WTC11 (cell line): Measurements from ENCODE around the gene IRAK4. TPM values are rescaled to one million over a fixed set of nuclear protein-coding genes. Genes with fewer than 3 reads are reported as not detected.

Source experiments
- ATAC-seq: fragments of 200-7000 bp; cut with Tn5 transposase; 2 replicates; pipeline ENCODE4 v1.10.0; 2021; ENCODE audit warnings: mild to moderate bottlenecking, moderate library complexity
- CTCF ChIA-PET: fragments of 300-600 bp; sonication (Branson Sonifier 250); formaldehyde crosslinking; loops from one replicate; lab custom pipeline; 2021; ENCODE audit warnings: antibody characterized with exemption; lab: Charles Lee
- POLR2A ChIA-PET: fragments of 350-600 bp; sonication (Branson Sonifier 250); formaldehyde crosslinking; loops from one replicate; lab custom pipeline; 2021; ENCODE audit warnings: antibody characterized with exemption; lab: Charles Lee
- DNase-seq: peaks from one replicate; pipeline ENCODE4 v3.0.0; 2021; ENCODE audit warnings: low spot score
- H3K27ac Mint-ChIP-seq: 2 replicates; pipeline ENCODE4 v1.8.0; 2021; ENCODE audit warnings: mixed read lengths
- H3K27me3 Mint-ChIP-seq: 2 replicates; pipeline ENCODE4 v1.8.0; 2021; ENCODE audit warnings: low read depth, mild to moderate bottlenecking, moderate library complexity, mixed read lengths
- H3K36me3 Mint-ChIP-seq: 2 replicates; pipeline ENCODE4 v1.8.0; 2021; ENCODE audit warnings: mixed read lengths
- H3K4me1 Mint-ChIP-seq: 2 replicates; pipeline ENCODE4 v1.8.0; 2022; ENCODE audit warnings: mixed read lengths
- H3K4me3 Mint-ChIP-seq: 2 replicates; pipeline ENCODE4 v1.8.0; 2021; ENCODE audit warnings: mild to moderate bottlenecking, moderate library complexity, mixed read lengths
- H3K9me3 Mint-ChIP-seq: 2 replicates; pipeline ENCODE4 v1.8.0; 2021; ENCODE audit warnings: mixed read lengths
- ATF1 ChIP-seq: sonication (generic); formaldehyde crosslinking; IDR thresholded peaks from 2 replicates; pipeline ENCODE4 v1.8.1; 2023; ENCODE audit warnings: mild to moderate bottlenecking, moderate library complexity, missing genetic modification reagents
- CBFB ChIP-seq: sonication (generic); formaldehyde crosslinking; IDR thresholded peaks from 2 replicates; pipeline ENCODE4 v1.8.1; 2022; ENCODE audit warnings: mild to moderate bottlenecking, low read depth, missing genetic modification reagents
- CREM ChIP-seq: sonication (generic); formaldehyde crosslinking; IDR thresholded peaks from 2 replicates; pipeline ENCODE4 v1.8.1; 2022; ENCODE audit warnings: mild to moderate bottlenecking, missing genetic modification reagents, moderate library complexity
- FOXP4 ChIP-seq: sonication (generic); formaldehyde crosslinking; IDR thresholded peaks from 2 replicates; pipeline ENCODE4 v1.8.0; 2022; ENCODE audit warnings: mild to moderate bottlenecking, missing genetic modification reagents
- HMGA2 ChIP-seq: fragments of 250-450 bp; sonication (Bioruptor Pico); IDR thresholded peaks from 2 replicates; pipeline ENCODE4 v1.4.0; 2021; ENCODE audit warnings: mild to moderate bottlenecking, moderate library complexity
- JUN ChIP-seq: sonication (generic); formaldehyde crosslinking; IDR thresholded peaks from 2 replicates; pipeline ENCODE4 v1.8.0; 2023; ENCODE audit warnings: mild to moderate bottlenecking, missing genetic modification reagents
- OVOL2 ChIP-seq: fragments of 250-450 bp; sonication (Bioruptor Pico); IDR thresholded peaks from 2 replicates; pipeline ENCODE4 v1.9.0; 2021; ENCODE audit warnings: mild to moderate bottlenecking, borderline replicate concordance
- RORB ChIP-seq: fragments of 250-450 bp; sonication (Bioruptor Pico); IDR thresholded peaks from 2 replicates; pipeline ENCODE4 v1.9.0; 2021; ENCODE audit warnings: mild to moderate bottlenecking
- SMAD3 ChIP-seq: sonication (generic); formaldehyde crosslinking; IDR thresholded peaks from 2 replicates; pipeline ENCODE4 v1.8.0; 2022; ENCODE audit warnings: missing genetic modification reagents, mild to moderate bottlenecking, borderline replicate concordance
- SOX15 ChIP-seq: fragments of 250-450 bp; sonication (Bioruptor Pico); IDR thresholded peaks from 2 replicates; pipeline ENCODE4 v1.9.0; 2021; ENCODE audit warnings: mild to moderate bottlenecking
- TEAD4 ChIP-seq: sonication (generic); formaldehyde crosslinking; IDR thresholded peaks from 2 replicates; pipeline ENCODE4 v1.8.0; 2022; ENCODE audit warnings: mild to moderate bottlenecking, missing genetic modification reagents
- ZBTB21 ChIP-seq: sonication (generic); formaldehyde crosslinking; IDR thresholded peaks from 2 replicates; pipeline ENCODE4 v1.8.1; 2023; ENCODE audit warnings: mild to moderate bottlenecking, missing genetic modification reagents, borderline replicate concordance
- ZNF121 ChIP-seq: sonication (generic); formaldehyde crosslinking; IDR thresholded peaks from 2 replicates; pipeline ENCODE4 v1.8.0; 2023; ENCODE audit warnings: missing genetic modification reagents
- ZNF281 ChIP-seq: sonication (generic); formaldehyde crosslinking; IDR thresholded peaks from 2 replicates; pipeline ENCODE4 v1.8.0; 2023; ENCODE audit warnings: mild to moderate bottlenecking, missing genetic modification reagents
- ZNF396 ChIP-seq: fragments of 250-450 bp; sonication (Bioruptor Pico); IDR thresholded peaks from 2 replicates; pipeline ENCODE4 v1.8.0; 2021; ENCODE audit warnings: mild to moderate bottlenecking, moderate library complexity, borderline replicate concordance
- total RNA-seq: library from RNA; stranded (reverse); gene quantifications from 3 replicates; pipeline ENCODE4 v1.2.3, GENCODE V29; 2021
- TF ChIP-seq, protein P1 (sequence below): sonication (generic); formaldehyde crosslinking; IDR thresholded peaks from 2 replicates; pipeline ENCODE4 v1.8.0; 2022; ENCODE audit warnings: mild to moderate bottlenecking, missing genetic modification reagents
- TF ChIP-seq, protein P2 (sequence below): sonication (generic); formaldehyde crosslinking; IDR thresholded peaks from 2 replicates; pipeline ENCODE4 v1.8.1; 2023; ENCODE audit warnings: mild to moderate bottlenecking, missing genetic modification reagents
- TF ChIP-seq, protein P3 (sequence below): fragments of 250-450 bp; sonication (Bioruptor Pico); IDR thresholded peaks from 2 replicates; pipeline ENCODE4 v1.9.0; 2021; ENCODE audit warnings: mild to moderate bottlenecking, borderline replicate concordance
- TF ChIP-seq, protein P4 (sequence below): sonication (generic); formaldehyde crosslinking; IDR thresholded peaks from 2 replicates; pipeline ENCODE4 v1.8.1; 2023; ENCODE audit warnings: mild to moderate bottlenecking, missing genetic modification reagents, borderline replicate concordance
- TF ChIP-seq, protein P5 (sequence below): sonication (generic); formaldehyde crosslinking; IDR thresholded peaks from 2 replicates; pipeline ENCODE4 v1.8.1; 2022; ENCODE audit warnings: mild to moderate bottlenecking, moderate library complexity, missing genetic modification reagents

IRAK4 gene
- total RNA-seq, 1 experiment from 2014 or later: 6.5 TPM

DNA sequence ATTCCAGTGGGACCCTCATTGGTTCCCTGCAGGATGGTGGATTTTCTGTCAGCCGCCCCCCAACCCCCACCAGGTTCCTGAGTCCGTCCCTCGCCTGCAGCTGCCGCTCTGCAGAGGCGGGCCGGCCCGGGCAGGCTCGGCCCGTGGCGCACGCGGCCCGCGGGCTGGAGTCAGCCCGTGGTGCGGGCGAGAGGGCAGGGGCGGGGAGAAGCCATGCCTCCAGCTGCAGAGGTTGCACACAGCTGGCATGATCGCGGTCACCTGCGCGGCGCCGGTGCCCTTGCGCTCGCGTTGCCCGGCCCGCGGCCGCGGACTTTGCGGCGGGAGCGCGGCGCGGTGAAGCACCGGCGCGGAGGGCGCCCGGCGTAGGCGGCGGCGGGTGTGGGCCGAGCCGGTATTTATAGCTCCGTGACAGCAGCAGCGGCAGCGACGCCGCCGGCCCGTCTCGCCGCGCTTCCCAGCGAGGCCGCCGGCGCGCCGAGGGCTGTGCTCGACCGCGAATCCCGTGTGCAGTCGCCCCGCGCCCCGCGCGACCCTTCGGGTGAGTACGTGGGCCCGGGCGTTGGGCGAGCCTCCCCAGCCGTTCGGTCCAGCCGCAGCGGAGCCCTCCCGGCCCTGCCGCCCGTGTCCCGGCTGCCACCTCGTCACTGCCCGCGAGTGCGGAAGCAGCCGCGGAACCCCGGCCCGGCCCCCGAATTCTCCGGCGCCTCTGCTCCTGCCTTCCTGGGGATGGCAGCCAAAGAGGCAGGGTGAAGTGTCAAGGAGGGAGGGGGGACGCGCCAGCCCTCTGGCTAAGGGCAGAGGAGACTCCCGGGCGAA is 77.1 kb downstream of the IRAK4 start, which contains the start of gene TMEM117:
Gene TMEM117, plus strand, starts transcription at position 426 of the 819 bp plus-strand sequence.
- CTCF ChIA-PET: interaction anchor here (0.6 kb wide), 1 partner anchor 49 kb away, joined by 5 read pairs; no protein-coding TSS in a partner anchor
- no peak for TF ChIP-seq CBFB (CRISPR knock-in tag)
- no peak for TF ChIP-seq OVOL2 (CRISPR knock-in tag)
- no peak for TF ChIP-seq ZNF396 (CRISPR knock-in tag)
- TF ChIP-seq, protein P1, sequence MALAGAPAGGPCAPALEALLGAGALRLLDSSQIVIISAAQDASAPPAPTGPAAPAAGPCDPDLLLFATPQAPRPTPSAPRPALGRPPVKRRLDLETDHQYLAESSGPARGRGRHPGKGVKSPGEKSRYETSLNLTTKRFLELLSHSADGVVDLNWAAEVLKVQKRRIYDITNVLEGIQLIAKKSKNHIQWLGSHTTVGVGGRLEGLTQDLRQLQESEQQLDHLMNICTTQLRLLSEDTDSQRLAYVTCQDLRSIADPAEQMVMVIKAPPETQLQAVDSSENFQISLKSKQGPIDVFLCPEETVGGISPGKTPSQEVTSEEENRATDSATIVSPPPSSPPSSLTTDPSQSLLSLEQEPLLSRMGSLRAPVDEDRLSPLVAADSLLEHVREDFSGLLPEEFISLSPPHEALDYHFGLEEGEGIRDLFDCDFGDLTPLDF (CRISPR knock-in tag): no peak
- TF ChIP-seq, protein P2, sequence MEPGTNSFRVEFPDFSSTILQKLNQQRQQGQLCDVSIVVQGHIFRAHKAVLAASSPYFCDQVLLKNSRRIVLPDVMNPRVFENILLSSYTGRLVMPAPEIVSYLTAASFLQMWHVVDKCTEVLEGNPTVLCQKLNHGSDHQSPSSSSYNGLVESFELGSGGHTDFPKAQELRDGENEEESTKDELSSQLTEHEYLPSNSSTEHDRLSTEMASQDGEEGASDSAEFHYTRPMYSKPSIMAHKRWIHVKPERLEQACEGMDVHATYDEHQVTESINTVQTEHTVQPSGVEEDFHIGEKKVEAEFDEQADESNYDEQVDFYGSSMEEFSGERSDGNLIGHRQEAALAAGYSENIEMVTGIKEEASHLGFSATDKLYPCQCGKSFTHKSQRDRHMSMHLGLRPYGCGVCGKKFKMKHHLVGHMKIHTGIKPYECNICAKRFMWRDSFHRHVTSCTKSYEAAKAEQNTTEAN: 0 out of 2 replicates have a peak, but pooled peaks have one; percentile 19
- TF ChIP-seq CREM (CRISPR knock-in tag): no peak
- TF ChIP-seq ZNF281 (CRISPR knock-in tag): no peak
- no peak for TF ChIP-seq SMAD3 (CRISPR knock-in tag)
- TF ChIP-seq, protein P3, sequence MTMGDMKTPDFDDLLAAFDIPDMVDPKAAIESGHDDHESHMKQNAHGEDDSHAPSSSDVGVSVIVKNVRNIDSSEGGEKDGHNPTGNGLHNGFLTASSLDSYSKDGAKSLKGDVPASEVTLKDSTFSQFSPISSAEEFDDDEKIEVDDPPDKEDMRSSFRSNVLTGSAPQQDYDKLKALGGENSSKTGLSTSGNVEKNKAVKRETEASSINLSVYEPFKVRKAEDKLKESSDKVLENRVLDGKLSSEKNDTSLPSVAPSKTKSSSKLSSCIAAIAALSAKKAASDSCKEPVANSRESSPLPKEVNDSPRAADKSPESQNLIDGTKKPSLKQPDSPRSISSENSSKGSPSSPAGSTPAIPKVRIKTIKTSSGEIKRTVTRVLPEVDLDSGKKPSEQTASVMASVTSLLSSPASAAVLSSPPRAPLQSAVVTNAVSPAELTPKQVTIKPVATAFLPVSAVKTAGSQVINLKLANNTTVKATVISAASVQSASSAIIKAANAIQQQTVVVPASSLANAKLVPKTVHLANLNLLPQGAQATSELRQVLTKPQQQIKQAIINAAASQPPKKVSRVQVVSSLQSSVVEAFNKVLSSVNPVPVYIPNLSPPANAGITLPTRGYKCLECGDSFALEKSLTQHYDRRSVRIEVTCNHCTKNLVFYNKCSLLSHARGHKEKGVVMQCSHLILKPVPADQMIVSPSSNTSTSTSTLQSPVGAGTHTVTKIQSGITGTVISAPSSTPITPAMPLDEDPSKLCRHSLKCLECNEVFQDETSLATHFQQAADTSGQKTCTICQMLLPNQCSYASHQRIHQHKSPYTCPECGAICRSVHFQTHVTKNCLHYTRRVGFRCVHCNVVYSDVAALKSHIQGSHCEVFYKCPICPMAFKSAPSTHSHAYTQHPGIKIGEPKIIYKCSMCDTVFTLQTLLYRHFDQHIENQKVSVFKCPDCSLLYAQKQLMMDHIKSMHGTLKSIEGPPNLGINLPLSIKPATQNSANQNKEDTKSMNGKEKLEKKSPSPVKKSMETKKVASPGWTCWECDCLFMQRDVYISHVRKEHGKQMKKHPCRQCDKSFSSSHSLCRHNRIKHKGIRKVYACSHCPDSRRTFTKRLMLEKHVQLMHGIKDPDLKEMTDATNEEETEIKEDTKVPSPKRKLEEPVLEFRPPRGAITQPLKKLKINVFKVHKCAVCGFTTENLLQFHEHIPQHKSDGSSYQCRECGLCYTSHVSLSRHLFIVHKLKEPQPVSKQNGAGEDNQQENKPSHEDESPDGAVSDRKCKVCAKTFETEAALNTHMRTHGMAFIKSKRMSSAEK (CRISPR knock-in tag): no peak
- no peak for TF ChIP-seq SOX15 (CRISPR knock-in tag)
- TF ChIP-seq FOXP4: peak; percentile 61; the same call in 1 of the 2 replicates
- no peak for TF ChIP-seq HMGA2
- TF ChIP-seq, protein P4, sequence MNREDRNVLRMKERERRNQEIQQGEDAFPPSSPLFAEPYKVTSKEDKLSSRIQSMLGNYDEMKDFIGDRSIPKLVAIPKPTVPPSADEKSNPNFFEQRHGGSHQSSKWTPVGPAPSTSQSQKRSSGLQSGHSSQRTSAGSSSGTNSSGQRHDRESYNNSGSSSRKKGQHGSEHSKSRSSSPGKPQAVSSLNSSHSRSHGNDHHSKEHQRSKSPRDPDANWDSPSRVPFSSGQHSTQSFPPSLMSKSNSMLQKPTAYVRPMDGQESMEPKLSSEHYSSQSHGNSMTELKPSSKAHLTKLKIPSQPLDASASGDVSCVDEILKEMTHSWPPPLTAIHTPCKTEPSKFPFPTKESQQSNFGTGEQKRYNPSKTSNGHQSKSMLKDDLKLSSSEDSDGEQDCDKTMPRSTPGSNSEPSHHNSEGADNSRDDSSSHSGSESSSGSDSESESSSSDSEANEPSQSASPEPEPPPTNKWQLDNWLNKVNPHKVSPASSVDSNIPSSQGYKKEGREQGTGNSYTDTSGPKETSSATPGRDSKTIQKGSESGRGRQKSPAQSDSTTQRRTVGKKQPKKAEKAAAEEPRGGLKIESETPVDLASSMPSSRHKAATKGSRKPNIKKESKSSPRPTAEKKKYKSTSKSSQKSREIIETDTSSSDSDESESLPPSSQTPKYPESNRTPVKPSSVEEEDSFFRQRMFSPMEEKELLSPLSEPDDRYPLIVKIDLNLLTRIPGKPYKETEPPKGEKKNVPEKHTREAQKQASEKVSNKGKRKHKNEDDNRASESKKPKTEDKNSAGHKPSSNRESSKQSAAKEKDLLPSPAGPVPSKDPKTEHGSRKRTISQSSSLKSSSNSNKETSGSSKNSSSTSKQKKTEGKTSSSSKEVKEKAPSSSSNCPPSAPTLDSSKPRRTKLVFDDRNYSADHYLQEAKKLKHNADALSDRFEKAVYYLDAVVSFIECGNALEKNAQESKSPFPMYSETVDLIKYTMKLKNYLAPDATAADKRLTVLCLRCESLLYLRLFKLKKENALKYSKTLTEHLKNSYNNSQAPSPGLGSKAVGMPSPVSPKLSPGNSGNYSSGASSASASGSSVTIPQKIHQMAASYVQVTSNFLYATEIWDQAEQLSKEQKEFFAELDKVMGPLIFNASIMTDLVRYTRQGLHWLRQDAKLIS (CRISPR knock-in tag): no peak
- TF ChIP-seq JUN: no peak
- TF ChIP-seq ATF1: no peak
- no peak for TF ChIP-seq TEAD4 (CRISPR knock-in tag)
- TF ChIP-seq, protein P5, sequence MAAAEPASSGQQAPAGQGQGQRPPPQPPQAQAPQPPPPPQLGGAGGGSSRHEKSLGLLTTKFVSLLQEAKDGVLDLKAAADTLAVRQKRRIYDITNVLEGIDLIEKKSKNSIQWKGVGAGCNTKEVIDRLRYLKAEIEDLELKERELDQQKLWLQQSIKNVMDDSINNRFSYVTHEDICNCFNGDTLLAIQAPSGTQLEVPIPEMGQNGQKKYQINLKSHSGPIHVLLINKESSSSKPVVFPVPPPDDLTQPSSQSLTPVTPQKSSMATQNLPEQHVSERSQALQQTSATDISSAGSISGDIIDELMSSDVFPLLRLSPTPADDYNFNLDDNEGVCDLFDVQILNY (CRISPR knock-in tag): 0 out of 2 replicates have a peak, but pooled peaks have one; percentile 18
- no peak for TF ChIP-seq ZBTB21
- TF ChIP-seq RORB (CRISPR knock-in tag): no peak
- TF ChIP-seq ZNF121: no peak

More for the DNA sequence above, 77.1 kb downstream of the IRAK4 start, which contains the start of gene TMEM117:
- peak; percentile 70 for DNase-seq
- Mint-ChIP-seq H3K27ac (no peak within 1 kb of the TSS), H3K27me3 (peaks cover 42% of the 10 kb centered on the region), H3K36me3 (no peaks in the 10 kb centered on the region), H3K9me3 (no peaks in the 10 kb centered on the region), H3K4me1 (peaks cover 7% of the 10 kb centered on the region), H3K4me3 (peak within 1 kb of the TSS; percentile 64)
- peak; percentile 90 for ATAC-seq
- POLR2A ChIA-PET: interaction anchor here (0.6 kb wide), 1 partner anchor 30 kb away, joined by 3 read pairs; no protein-coding TSS in a partner anchor
